ENCODE results near the gene WTIP.
"Not testable (repeated sequence)": the region's sequence is repeated elsewhere in the genome, so short reads cannot be mapped to it uniquely, and the experiment has no call there.

Gene WTIP
- total RNA-seq, result 0.13 to 1.1 (median 0.63) reads per million in 18 experiments

DNA sequence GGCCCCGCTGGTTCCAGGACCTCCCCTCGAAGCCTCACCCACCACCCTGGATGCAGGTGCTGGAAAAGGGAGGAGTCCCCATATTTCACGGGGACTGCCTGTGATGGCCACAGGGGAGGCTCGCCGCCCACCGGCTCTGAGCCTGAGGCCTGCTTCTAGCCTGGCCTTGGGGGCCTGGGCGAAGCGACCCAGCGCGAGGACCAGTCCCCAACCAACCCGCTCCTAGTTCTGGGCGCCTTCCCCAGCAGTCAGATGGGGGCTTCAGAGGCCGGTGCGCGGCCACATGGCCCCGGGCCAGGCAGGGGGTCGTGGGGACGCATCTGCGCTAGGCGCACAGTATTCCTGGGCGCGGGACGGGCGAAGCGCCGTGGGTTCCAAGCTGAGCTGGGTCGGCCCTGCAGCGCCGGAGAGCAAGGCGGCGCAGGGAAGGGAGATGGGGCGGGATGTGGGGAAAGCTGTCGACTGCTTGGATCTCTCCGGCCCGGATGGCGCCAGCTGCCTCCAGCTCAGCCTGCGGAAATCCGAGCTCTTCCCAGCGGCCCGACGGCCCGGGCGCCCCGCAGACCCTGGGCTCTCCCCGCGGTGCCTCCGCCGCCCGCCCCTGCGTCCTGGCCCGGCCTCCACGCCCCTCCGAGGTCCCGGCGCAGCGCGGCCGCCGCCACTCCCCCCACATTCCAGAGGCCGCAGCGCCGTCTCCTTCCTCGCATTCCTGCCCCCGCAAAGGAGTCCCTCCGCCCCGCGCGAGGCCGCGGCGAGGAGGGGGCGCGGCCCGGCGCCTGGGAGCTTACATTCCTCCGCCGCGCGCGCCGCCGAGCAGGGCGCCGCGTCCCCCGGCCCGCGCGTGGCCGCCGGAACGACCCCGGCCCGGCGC is at the start of gene WTIP:
WTIP (plus strand) TSS at position 788 of the 871 bp plus-strand sequence. CDS start 217 bp downstream, outside the sequence.
- no peak for DNase-seq

GRCh38 chr19:34432797-34433196 is 48.8 kb upstream of the WTIP start:
- no peak for DNase-seq

DNA sequence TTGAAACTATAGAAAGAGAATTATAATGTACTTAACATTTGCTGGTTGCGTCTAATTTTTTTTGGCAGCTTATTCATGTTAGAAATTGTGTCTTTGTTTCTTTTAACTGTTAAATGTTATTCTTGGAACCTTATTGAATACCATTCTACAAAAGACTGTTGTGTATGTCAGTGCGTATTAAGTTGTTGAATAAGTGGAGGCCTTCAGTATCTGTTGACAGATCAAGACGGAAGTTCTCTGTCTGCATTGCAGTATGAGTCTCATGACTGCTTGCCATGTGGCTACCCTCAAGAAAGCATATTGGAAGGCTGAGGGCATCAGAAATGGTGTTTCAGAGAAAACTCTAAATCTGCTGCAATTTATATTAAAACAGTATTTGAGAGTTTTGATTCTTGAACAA is 44.8 kb upstream of the WTIP start:
- peak in 1 of 2 donors; percentile 5 for DNase-seq

- no peak for DNase-seq
Measured at GRCh38 chr19:34448191-34448590, 33.4 kb upstream of the WTIP start.

DNA sequence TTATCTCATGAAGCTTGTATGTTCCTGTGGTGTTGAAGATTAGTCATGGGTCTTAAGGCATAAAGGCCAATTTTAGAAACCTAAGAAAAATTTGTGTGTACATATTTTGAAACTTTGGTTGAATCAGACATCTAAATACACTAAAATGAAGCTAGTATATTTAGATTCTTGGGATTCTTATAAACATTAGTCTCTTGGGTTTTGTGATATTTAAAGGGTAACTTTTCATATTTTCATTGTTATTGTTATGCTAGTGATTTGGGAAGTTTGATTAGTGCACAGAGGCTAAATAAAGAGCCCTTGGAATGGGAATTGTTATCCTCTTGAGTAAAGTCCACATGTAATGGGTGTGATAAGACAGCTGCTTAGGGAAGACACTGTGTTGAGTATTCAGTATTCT is 28.8 kb upstream of the WTIP start:
- DNase-seq, result no peak

GRCh38 chr19:34454091-34454490 is 27.5 kb upstream of the WTIP start:
- DNase-seq, result no peak

DNA sequence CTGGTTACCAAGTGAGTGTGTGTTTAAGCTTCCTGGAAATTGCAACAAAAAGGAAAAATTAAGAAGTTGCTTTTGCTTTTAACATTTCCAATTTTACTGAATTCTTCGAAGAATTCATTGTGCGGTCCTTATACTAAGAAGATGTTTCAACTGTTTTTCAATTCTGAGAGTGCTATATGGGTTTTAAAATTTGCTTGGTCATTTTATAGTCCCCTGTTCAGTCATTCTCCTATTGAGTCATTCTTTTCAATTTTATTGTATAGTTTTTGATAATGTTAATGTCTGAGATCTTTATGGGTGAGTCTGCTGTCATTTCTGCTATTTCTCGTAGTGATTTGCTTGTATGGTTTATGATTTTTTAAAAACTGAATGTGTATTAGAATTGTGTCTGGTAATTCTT is 26.9 kb upstream of the WTIP start:
- no peak for DNase-seq

DNA sequence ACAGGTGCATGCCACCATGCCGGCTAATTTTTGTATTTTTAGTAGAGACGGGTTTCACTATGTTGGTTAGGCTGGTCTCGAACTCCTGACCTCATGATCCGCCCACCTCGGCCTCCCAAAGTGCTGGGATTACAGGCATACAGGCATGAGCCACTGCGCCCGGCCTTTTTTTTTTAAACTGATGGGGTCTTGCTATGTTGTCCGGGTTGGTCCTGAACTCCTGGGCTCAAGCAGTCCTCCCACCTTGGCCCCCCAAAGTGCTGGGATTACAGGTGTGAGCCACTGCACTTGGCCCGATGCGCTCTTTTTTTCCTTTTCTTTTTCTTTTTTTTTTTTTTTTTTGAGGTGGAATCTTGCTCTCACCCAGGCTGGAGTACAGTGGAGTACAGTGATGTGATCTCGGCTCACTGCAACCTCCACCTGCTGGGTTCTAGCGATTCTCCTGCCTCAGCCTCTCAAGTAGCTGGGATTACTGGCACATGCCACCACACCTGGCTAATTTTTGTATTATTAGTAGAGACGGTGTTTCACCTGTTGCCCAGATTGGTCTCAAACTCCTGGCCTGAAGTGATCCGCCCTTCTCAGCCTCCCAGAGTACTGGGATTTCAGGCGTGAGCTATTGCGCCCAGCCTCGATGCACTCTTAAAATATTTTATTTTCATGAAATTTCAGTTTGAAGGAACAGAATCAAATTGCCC is 25.6 kb upstream of the WTIP start:
- DNase-seq, result not testable (repeated sequence)

- no peak for DNase-seq
Measured at GRCh38 chr19:34457446-34457845, 24.1 kb upstream of the WTIP start.

GRCh38 chr19:34458677-34459076 is 22.9 kb upstream of the WTIP start:
- DNase-seq, result no peak

DNA sequence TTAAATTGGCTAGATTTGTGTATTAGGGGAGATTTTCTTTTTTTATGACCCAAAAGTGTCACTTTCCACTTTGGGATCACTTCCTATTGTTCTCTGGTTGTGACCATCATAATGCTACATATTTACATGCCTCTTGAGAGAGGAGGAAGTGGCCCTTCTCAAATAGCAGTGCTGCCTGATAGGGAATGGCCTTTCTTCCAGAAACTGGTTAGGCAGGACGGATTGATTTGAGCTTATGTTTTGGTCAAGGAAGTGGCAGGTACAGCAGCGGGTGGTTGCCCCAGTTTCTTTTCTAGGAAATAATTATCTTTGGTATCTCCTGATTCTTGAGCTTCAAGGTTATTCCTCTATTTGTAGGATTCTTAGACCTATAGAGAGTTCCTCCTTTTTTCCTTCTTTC is 21.9 kb upstream of the WTIP start:
- no peak for DNase-seq

DNA sequence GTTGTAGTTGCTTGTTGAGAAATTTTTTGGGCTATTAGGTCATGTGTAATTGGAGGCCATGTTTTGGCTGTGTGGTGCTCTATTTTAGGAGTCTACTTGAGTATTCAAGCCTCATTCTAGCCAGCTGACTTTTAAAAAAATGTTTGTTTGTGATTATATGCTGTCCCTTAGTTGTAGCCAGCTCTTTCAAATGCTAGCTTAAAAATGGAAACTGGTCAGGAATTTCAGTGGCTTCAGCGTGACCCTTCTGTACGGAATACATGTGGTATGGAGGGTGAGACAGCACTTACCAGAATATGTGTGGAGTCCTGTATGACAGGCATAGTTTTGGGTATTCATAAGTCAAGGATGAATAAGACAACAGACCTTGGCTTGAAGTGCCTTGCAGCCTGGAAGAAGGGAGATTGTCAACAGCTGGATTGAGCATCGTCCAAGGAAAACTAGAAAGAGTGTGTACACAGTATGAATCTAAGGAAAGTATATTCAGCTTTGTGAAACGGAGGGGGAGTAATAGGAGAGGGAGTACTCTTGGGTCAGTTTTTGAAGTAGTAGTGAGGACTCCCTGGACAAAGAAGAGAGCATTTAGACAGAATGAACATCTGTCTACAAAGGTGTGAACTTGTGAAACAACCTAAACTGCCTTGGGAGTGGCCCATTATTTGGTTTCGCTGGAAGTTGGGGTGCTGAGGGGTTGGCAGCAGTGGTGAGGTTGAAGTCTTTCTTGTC is 20.0 kb upstream of the WTIP start:
- no peak for DNase-seq

- DNase-seq, result not testable (repeated sequence)
Measured at GRCh38 chr19:34464785-34465184, 16.8 kb upstream of the WTIP start.

DNA sequence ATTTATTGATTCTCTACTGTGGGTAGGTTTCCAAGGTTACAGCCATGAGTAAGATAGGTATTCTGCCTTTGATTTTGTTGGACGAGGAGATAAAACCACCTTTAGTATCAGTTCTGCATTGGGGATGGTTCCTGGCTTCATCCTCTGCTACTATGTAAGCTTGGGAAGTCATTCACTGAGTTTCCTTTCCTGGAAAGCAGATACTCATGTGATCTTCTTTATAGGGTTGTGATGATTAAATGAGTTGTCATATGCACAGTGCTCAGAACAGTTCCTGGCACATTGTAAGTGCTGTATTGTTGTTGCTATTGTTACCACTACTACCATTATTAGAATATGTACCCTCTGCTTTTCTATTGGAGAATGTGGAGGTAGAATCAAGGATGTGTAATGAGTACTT is 13.1 kb upstream of the WTIP start:
- DNase-seq, result peak; percentile 3 to 4

DNA sequence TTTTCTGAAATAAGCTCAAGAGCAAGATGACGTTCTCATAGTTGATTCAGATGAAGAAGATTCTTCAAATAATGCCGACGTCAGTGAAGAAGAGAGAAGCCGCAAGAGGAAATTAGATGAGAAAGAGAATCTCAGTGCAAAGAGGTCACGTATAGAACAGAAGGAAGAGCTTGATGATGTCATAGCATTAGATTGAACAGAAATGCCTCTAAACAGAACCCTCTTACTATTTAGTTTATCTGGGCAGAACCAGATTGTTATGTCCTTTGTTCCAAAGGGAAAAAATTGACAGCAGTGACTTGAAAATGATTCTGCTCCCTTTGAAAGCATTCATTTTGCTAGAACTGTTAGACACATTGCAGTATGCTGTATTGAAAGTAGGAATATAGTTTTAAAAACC is 12.5 kb upstream of the WTIP start:
- not testable (repeated sequence) for DNase-seq

GRCh38 chr19:34471906-34472700 is 9.5 kb upstream of the WTIP start:
- no peak for DNase-seq

GRCh38 chr19:34474233-34474989 is 7.1 kb upstream of the WTIP start:
- peak in 1 of 2 donors; percentile 3 for DNase-seq

GRCh38 chr19:34475026-34475974 is 6.3 kb upstream of the WTIP start:
- DNase-seq, result peak; percentile 85 to 90

DNA sequence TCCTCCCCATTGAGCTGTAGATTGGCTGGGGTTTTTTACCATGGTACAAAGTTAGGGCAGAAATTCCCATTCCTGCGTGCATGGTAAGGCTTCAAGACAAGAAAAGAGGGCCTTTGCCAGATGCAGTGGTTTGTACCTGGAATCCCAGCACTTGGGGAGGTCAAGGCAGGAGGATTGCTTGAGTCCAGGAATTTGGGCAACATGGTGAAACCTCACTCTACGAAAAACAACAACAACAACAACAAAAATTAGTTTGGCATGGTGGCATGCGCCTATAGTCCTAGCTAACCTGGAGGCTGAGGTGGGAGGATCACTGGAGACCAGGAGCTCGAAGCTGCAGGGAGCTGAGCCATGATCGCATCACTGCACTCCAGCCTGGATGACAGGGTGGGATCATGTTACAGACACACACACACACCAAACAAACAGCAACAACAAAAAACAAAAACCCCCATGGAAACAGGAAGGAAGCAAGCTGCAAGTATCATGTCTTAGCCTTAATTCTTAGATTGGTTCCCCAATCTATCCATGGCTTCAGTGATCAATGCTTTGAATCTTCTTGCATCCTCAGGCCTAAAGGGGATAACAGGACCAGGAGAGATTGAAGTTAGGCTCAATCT is 5.5 kb upstream of the WTIP start:
- peak; percentile 6 to 15 for DNase-seq

GRCh38 chr19:34478496-34478895 is 3.1 kb upstream of the WTIP start:
- not testable (repeated sequence) for DNase-seq

Data from inflammatory macrophage (primary cell).